Stimulated activated naive CD4-positive, alpha-beta T cell treated with Interleukin-2 at 50 U/mL for 16 hours (primary cell): Measurements from ENCODE around the gene KIFC1.

Experiments
- DNase-seq: peaks from one replicate; lab custom pipeline; 2025; lab: John Stamatoyannopoulos, UW

The KIFC1 gene

DNA sequence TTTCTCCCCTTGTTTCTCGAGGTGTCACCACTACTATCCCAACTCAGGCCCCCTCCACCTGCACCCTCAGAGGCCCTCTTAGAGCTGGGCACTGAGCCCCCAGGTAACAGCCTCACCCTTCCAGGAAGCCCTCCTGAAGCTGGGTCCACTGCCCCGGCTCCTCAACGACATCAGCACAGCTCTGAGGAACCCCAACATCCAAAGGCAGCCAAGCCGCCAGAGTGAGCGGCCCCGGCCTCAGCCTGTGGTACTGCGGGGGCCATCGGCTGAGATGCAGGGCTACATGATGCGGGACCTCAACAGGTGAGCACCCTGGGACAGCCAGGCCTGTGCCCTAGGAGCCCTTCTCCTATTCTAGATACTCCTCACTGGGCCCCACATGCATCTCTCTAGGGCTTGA is 49.8 kb downstream of the KIFC1 start:
- DNase-seq, result no peak

DNA sequence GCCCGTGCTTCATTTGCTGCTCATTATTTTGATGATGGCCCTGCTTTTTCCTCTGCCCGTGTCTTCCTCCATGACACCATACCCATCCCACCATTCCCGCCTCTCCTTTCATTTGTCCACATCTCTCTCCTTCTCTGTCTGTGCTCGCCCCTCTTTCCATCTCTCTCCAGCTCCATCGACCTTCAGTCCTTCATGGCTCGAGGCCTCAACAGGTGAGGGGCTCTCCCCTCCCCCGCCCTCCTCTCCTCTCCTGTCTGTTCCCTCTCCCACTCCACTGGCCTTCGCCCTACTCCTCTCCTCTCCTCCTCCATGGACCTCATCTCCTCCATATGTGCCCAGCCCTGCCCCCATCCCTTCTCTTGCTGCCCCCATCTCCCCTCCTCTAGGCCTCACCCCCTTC is 50.7 kb downstream of the KIFC1 start:
- DNase-seq, result no peak

DNA sequence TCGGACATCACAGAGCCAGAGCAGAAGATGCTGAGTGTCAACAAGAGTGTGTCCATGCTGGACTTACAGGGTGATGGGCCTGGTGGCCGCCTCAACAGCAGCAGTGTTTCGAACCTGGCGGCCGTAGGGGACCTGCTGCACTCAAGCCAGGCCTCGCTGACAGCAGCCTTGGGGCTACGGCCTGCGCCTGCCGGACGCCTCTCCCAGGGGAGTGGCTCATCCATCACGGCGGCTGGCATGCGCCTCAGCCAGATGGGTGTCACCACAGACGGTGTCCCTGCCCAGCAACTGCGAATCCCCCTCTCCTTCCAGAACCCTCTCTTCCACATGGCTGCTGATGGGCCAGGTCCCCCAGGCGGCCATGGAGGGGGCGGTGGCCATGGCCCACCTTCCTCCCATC is 51.4 kb downstream of the KIFC1 start:
- DNase-seq, result no peak

DNA sequence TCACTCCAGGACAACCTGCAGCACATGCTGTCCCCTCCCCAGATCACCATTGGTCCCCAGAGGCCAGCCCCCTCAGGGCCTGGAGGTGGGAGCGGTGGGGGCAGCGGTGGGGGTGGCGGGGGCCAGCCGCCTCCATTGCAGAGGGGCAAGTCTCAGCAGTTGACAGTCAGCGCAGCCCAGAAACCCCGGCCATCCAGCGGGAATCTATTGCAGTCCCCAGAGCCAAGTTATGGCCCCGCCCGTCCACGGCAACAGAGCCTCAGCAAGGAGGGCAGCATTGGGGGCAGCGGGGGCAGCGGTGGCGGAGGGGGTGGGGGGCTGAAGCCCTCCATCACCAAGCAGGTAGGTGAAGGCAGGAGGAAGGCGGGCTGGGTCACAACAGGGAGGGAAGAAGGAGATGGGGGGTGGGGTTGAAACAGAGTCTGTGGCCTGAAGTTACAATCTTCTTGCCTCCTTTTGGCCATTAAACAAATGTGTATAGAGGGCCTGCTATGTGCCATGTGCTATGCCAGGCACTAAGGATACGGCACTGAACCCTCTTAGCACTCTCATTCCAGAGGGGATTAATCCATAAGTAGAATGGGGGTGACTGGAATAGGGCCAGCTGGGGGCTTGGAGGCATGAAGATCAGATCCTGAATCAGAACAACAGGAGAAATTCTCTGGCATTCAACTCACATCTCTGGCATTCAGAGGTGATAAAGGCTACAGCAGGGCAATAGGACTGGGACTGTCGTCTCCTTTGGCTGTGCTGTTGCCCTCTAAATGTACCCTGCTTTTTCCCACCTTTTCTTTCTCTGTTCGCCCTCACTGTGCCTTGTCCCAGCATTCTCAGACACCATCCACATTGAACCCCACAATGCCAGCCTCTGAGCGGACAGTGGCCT is 52.2 kb downstream of the KIFC1 start:
- no peak for DNase-seq

DNA sequence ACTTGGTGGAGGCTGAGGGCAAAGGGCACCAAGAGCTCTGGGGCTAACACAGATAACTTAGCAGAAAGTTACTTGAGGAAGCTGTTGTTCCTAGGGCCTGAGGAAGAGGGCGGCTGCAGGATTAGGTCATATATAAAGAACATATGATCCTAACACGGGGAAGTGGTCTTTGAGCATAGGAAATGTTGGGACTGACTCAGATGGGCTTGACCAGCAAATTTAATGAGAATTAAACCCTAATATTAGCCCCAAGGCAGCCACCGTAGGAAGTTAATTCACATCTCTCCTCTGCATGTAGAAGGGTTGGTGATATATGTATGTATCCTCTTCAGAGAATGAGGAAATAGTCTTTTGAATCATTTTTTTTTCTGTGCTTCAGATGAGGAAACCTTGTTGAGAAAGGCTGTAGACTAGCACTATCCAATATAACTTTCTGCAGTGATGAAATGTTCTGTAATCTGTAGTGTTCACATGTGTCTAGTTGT is 53.5 kb downstream of the KIFC1 start:
- no peak for DNase-seq

DNA sequence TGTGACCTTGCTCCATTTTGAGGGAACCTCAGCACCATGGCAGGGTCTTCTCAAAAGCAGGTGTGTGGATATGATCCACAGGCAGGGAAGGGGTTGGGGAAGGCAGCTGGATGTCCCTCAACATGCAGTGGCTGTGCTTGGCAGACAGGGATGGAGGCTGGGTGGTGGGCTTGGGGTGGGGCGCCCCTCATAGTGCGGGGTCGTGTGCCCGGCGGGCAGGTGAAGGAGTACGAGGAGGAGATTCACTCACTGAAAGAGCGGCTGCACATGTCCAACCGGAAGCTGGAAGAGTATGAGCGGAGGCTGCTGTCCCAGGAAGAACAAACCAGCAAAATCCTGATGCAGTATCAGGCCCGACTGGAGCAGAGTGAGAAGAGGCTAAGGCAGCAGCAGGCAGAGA is 54.7 kb downstream of the KIFC1 start:
- DNase-seq, result no peak

DNA sequence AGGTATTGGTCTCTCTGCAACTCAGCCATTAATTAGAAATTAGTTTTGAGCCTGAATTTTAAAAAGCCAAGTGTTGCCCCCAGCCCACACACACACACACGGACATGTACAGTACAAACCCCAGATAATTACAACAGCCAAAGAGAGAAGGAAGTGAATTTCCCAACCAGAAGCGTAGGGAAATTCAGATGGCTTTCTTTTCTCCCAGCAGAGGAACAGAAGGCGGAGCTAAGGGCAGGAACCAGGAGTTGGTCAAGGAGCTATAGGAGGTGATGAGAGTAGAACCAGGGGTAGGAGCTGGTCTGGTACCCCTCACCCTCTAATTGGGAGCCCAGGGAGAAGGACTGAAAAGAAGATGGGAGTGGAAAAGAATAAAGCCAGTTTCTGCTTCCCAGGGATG is 58.8 kb downstream of the KIFC1 start:
- no peak for DNase-seq

DNA sequence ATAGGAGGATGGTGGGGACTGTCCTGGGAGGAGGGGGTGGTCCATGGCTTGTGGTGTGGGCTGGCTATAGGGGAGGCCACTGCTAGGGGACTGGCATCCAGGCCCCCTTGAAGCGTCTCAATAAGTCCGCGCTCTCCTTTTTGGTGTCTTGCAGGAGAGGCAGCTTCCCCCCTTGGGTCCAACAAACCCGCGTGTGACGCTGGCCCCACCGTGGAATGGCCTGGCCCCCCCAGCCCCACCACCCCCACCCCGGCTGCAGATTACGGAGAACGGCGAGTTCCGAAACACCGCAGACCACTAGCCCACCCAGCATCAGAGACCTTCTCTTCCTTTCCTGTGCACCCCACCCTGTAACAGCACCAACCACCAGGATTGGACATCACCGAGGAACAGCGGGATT is 60.0 kb downstream of the KIFC1 start:
- DNase-seq, result no peak

DNA sequence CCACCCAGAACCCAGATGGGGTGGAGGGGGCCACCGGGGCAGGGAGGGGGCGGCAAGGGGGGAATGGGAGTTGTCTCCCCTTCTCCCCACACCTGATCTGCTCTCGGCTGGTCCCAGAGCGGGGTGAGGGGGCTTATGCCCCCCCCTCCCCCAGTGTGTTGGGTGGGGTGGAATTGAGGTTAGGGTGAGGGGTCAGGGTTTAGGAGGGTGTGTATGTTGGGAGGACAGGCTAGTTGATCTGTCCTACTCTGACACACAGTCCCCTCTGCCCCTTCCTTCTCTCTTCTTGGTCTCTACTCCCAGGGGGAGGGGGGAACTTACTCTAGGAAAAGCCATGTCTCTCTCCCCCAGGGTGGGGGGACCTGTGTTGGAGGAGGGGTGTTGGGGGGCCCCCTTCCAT is 60.9 kb downstream of the KIFC1 start:
- DNase-seq, result no peak

DNA sequence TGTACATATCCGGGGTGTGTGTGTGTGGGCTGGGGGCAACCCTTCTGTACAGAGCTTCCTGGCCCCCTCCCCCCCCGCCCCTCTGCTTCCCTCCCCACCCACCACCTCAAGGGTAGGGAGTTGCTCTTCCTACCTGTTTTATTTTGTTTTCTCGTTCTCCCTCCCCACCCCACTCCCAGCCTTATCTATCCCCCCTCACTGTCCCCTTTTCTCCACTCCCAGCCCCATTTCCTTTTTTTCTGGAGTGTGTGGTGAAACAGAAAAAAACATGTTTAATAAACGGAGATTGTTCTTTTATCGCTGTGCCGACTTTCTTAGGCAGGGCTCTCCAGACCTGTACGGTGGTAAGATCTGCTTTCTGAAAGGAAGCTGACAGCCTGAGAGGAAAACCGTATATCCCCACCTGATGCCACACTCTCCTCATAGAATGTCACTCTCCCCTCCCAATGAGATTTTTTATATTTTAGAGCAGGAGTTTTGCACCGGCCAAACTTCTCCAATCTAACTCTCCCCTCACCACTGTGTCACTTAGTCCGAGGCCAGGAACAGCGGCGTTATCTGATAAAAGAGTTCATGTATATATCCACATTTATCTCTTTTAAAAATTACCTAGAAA is 61.9 kb downstream of the KIFC1 start:
- no peak for DNase-seq

DNA sequence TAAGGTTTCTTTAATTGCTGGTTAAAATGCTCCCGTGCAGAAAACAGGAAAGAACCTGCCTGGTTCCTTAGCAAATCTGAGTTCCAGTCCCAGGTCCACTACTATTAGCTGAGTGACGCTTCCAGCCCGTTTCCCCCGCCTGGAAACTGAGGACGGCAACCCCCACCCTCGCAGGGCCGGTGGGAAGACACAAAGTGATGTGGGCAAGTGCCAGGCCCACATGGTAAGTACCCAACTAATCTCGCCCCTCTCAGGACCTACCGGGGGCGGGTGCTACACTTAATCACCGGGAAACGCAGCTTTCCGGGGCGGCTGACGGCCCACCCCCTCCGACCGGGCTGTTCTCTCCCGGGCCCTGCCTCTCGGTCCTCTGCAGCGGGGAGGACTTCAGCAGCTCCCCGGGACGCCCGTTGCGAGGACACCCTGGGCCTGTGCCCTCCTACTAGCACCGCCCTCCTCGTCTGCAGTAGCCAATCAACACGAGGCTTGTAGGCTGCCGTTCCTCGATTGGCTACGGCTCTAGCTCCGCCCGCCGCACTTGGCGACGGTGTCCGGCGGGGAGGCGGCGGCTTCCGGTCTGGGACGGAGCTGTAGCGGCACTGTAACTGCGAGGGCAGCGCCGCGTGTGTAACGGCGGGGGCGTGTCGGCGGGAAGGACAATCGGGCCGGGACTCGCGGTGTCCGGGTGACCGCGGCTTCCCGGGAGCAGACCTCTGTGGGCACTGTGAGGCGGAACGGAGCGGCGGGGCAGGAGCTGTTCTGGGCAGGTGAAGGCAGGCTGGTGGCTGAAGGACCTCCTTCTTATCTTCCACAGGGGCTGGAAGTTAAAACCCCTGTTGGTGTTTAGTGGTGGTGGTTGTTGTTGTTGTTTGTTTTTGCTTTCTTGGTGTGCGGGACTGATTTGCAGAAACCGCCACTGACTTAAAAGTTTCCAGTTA is 62.7 kb downstream of the KIFC1 start, which contains the start of gene ZBTB9:
Gene ZBTB9 (plus strand): TSS at position 568 of the 938 bp plus-strand sequence. CDS start 525 bp downstream, outside the sequence.
- peak; percentile 94 for DNase-seq

DNA sequence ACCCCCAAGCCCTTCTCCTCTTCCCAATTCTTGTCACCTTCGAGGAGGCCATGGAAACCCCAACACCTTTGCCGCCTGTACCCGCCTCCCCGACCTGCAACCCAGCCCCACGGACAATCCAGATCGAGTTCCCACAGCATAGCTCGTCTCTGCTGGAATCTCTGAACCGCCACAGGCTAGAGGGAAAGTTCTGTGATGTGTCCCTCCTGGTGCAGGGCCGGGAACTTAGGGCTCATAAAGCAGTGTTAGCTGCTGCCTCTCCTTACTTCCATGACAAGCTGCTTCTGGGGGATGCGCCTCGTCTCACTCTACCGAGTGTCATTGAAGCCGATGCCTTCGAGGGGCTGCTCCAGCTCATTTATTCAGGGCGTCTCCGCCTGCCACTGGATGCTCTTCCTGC is 63.4 kb downstream of the KIFC1 start:
- no peak for DNase-seq

DNA sequence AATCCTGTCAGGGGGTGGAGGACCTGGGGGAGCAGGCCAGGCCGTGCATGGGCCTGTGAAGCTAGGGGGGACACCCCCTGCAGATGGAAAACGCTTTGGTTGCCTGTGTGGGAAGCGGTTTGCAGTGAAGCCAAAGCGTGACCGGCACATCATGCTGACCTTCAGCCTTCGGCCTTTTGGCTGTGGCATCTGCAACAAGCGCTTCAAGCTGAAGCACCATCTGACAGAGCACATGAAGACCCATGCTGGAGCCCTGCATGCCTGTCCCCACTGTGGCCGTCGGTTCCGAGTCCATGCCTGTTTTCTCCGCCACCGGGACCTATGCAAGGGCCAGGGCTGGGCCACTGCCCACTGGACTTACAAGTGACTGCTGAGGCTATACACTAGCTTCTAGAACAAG is 64.5 kb downstream of the KIFC1 start:
- DNase-seq, result no peak

DNA sequence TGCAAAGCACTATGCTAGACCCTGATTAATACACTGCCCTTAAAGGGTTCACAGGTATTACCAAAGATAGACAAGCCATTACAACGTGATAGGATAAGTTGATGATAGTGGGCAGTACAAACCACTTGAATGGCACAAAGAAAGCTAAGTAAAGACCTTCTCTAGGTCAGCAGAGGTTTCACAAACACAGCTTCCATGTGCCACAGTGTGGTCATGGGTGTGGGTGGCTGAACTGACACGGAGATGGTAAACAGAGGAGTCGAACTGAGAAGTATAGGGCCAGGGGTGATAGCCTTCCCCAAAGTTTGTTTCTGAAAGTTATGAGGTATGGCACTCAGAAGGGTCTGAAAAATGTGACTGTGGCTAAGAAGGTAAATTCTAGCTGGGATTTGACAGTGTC is 67.1 kb downstream of the KIFC1 start:
- DNase-seq, result no peak

DNA sequence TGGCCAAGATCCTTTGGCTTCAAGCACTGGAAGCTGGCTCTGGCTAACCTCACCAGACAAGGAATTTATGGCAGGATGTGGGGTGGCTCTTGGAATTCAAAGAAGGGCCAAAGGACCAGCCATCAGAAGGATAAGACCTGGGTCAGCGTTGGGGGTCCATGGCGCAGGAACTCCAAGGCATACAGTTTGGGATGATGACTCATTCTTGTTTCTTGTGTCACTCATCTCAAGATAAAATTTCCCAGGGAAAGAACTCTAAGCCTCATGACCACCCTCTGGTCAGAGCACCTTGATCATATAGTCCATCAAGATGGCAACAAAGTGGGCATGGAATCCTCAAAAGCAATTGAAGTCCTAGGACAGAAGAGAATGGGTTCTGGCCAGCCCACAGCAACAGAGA is 67.6 kb downstream of the KIFC1 start:
- DNase-seq, result no peak
